Aorta (tissue), 5 donors: ENCODE results near the gene C1QTNF6. TPM values are rescaled to one million over a fixed set of nuclear protein-coding genes. Genes with fewer than 3 reads are reported as not detected.
A peak's percentile ranks its signal among the peaks of the same experiment; 100 is the strongest.

Source experiments
- ATAC-seq: fragments of 200-7000 bp; cut with Tn5 transposase; one replicate; pipeline ENCODE4 v1.9.1; 2022; ENCODE audit warnings: moderate library complexity; ENCODE audit not compliant: low FRiP score
- DNase-seq, 2 donors: peaks; one replicate each; pipeline ENCODE4 v3.0.0-alpha.2; 2020
- H3K27ac ChIP-seq, 2 donors: one replicate each; pipeline ENCODE4 v1.5.1; 2013; ENCODE audit warnings: low read length in 2 of 2, mild to moderate bottlenecking in 2 of 2, moderate library complexity in 2 of 2, control low read depth in 1 of 2, inconsistent platforms in 1 of 2, low read depth in 1 of 2
- H3K27me3 ChIP-seq, 2 donors: one replicate each; pipeline ENCODE4 v1.6.1; 2013; ENCODE audit warnings: control low read depth in 1 of 2, low read length in 1 of 2, mild to moderate bottlenecking in 1 of 2, moderate library complexity in 1 of 2; ENCODE audit not compliant: insufficient read depth in 2 of 2, control insufficient read depth in 1 of 2
- H3K36me3 ChIP-seq, 2 donors: one replicate each; pipeline ENCODE4 v1.6.1; 2013; ENCODE audit warnings: control low read depth in 1 of 2, low read length in 1 of 2, mild to moderate bottlenecking in 1 of 2; ENCODE audit not compliant: insufficient read depth in 2 of 2, control insufficient read depth in 1 of 2
- H3K4me1 ChIP-seq, 2 donors: one replicate each; pipeline ENCODE4 v1.6.1; 2013; ENCODE audit warnings: low read length in 2 of 2, control low read depth in 1 of 2, mild to moderate bottlenecking in 1 of 2, moderate library complexity in 1 of 2; ENCODE audit not compliant: insufficient read depth in 2 of 2, control insufficient read depth in 1 of 2
- H3K4me3 ChIP-seq, 2 donors: one replicate each; pipeline ENCODE4 v1.5.1; 2013; ENCODE audit warnings: low read length in 2 of 2, control low read depth in 1 of 2, mild to moderate bottlenecking in 1 of 2
- H3K9me3 ChIP-seq: one replicate; pipeline ENCODE4 v1.6.1; 2013; ENCODE audit warnings: mild to moderate bottlenecking, low read length; ENCODE audit not compliant: control insufficient read depth
- WGBS, 2 donors: extraction: QIAGEN DNeasy Blood & Tissue Kit; methylation state at CpG; one replicate each; pipeline ENCODE4 v1.1.7; 2013; 5-methylcytosine and 5-hydroxymethylcytosine counted together
- intact Hi-C, 2 donors: fragments of 100-400 bp; cut with DNase I; formaldehyde crosslinking; loops; one replicate each; pipeline versions ENCODE4 v1.14.2 to v1.15.0; 2022
- polyA plus RNA-seq, 2 donors: library from polyadenylated mRNA; stranded (reverse); fragments of 200-250 nt; gene quantifications; one replicate each; pipeline ENCODE4 v1.2.3, GENCODE V29; 2013
- total RNA-seq, 2 donors: library from RNA; stranded (reverse); fragmentation: NEBNext Ultra II Directional; extraction: Animal tissue kit (Norgen Biotek cat#: 25700); gene quantifications; one replicate each; pipeline ENCODE4 v1.2.1, GENCODE V29; 2021
- donor health status: healthy with polysubstance abuse.
- donor health status: Bipolar disorder and iron deficiency.
- donor health status: DM: no; HTN: no; CAD: no.
- donor health status: DM: no; HTN: no; CAD: no.
- donor health status: DM: yes; HTN: yes; CAD: no.

Gene C1QTNF6
- total and polyA plus RNA-seq, 4 donors = 2.4 to 11.9 (median 5.1) TPM

GRCh38 chr22:37155971-37156370, 32.1 kb downstream of the C1QTNF6 start:
- Histone ChIP-seq H3K36me3 (no peaks in the 10 kb centered on the region), H3K4me3 (no peak overlapping the region), H3K27me3 (no peaks in the 10 kb centered on the region), H3K27ac (no peak overlapping the region), H3K9me3 (peaks cover 3% of the 10 kb centered on the region), H3K4me1 (no peaks in the 10 kb centered on the region)
- ATAC-seq (no peak), DNase-seq (no peak)
- intact Hi-C loops = no loop called here
- 93% methylated on average over 8 of the region's 8 CpGs for WGBS, 2 donors

DNA sequence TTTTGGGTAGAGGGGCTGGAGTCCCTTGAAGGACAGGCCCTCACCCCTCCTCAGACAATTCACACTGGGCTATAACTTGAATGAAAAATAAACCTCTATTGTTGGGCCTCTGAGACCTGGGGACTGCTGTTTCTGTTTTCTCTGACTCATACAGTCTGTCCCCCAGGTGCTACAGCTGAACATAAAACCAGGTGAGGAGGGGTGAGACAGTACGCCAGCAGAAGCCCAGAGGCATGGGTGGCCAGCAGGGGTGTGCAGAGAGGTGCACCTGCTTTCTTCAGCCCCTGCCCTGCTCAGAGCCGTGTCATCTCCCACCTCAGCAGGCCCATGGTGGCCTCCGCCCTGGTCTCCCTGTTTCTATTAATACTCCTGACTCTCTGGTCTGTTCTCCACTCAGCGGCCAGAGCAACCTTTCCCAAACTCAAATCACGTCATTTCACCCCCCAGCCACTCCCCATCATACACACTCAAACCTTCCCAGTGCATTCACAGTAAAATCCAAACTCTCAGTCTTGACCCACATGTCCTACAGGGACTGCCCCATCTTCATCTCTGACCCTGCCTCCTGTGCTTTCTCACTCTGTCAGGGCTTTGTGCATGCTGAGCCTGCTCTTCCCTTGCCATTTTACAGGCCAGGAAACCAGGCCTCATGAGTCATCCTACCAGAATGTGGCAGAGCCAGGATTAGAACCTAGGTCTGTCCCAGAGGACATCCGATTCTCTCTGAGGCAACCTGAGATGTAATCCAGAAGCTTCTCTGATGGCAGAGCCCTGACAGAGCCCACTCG, 32.9 kb downstream of the C1QTNF6 start:
- WGBS, 2 donors = 81 to 89% methylated on average over 7 of the region's 7 CpGs
- H3K9me3 ChIP-seq = peaks cover 3% of the 10 kb centered on the region
- intact Hi-C loops = no loop called here
- DNase-seq (no peak), ATAC-seq (no peak)
- H3K27ac ChIP-seq = no peak overlapping the region
- no peak overlapping the region for H3K4me3 ChIP-seq
- no peaks in the 10 kb centered on the region for H3K36me3 ChIP-seq
- H3K27me3 ChIP-seq = no peaks in the 10 kb centered on the region
- H3K4me1 ChIP-seq = no peaks in the 10 kb centered on the region

DNA sequence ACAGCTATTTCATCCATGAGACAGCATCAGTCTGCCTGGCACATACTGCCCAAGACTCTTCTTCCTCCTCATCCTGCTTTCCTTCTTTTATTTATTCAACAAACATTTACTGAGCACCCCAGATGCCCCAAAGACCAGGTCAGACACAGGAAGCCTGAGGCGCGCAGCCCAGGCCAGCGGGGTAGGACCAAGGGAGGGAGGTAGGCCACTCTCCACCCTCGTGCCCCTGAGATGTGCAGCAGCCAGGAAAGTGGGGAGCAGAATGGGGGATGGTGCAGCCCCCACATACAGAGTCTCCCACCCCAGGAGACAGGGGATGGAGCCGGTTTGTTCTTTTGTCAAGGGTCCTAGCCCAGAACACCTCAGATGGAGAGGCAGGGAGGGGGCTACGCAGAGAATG, 34.1 kb downstream of the C1QTNF6 start:
- intact Hi-C loops = no loop called here
- no peak for DNase-seq
- Histone ChIP-seq H3K9me3 (peaks cover 3% of the 10 kb centered on the region), H3K4me1 (no peaks in the 10 kb centered on the region), H3K36me3 (no peaks in the 10 kb centered on the region), H3K27ac (no peak overlapping the region), H3K27me3 (no peaks in the 10 kb centered on the region), H3K4me3 (no peak overlapping the region)
- 72 to 87% methylated on average over 6 of the region's 6 CpGs for WGBS, 2 donors
- no peak for ATAC-seq

- no peak for DNase-seq
- no peak for ATAC-seq
- H3K27me3 ChIP-seq = no peaks in the 10 kb centered on the region
- H3K4me1 ChIP-seq = no peaks in the 10 kb centered on the region
- intact Hi-C loops = no loop called here
- no peak overlapping the region for H3K27ac ChIP-seq
- H3K4me3 ChIP-seq = no peak overlapping the region
- H3K36me3 ChIP-seq = no peaks in the 10 kb centered on the region
- peaks cover 3% of the 10 kb centered on the region for H3K9me3 ChIP-seq
Observed at GRCh38 chr22:37151401-37151800, 36.6 kb downstream of the C1QTNF6 start.

GRCh38 chr22:37150701-37151100, 37.3 kb downstream of the C1QTNF6 start:
- H3K4me3 ChIP-seq = no peak overlapping the region
- H3K4me1 ChIP-seq = no peaks in the 10 kb centered on the region
- H3K27ac ChIP-seq = no peak overlapping the region
- DNase-seq (no peak), ATAC-seq (no peak)
- H3K9me3 ChIP-seq = peaks cover 1% of the 10 kb centered on the region
- H3K27me3 ChIP-seq = no peaks in the 10 kb centered on the region
- H3K36me3 ChIP-seq = no peaks in the 10 kb centered on the region
- intact Hi-C loops = no loop called here

- WGBS, 2 donors = 78 to 82% methylated on average over 17 of the region's 17 CpGs
- ATAC-seq = peak; percentile 8
- Histone ChIP-seq H3K9me3 (no peaks in the 10 kb centered on the region), H3K4me3 (no peak overlapping the region), H3K27ac (no peak overlapping the region), H3K4me1 (no peaks in the 10 kb centered on the region), H3K36me3 (no peaks in the 10 kb centered on the region), H3K27me3 (no peaks in the 10 kb centered on the region)
- intact Hi-C loops = no loop called here
- DNase-seq = no peak
Observed at GRCh38 chr22:37148742-37149665, 39.0 kb downstream of the C1QTNF6 start.

- ATAC-seq (peak; percentile 10), DNase-seq (no peak)
- H3K4me3 ChIP-seq = no peak overlapping the region
- H3K36me3 ChIP-seq = no peaks in the 10 kb centered on the region
- intact Hi-C loops = no loop called here
- no peak overlapping the region for H3K27ac ChIP-seq
- 66% methylated on average over 17 of the region's 17 CpGs for WGBS, 2 donors
- no peaks in the 10 kb centered on the region for H3K4me1 ChIP-seq
- H3K27me3 ChIP-seq = no peaks in the 10 kb centered on the region
- H3K9me3 ChIP-seq = no peaks in the 10 kb centered on the region
Observed at GRCh38 chr22:37148031-37148651, 39.9 kb downstream of the C1QTNF6 start.

- WGBS, 2 donors = 82 to 89% methylated on average over 12 of the region's 12 CpGs
- no peak overlapping the region for H3K4me3 ChIP-seq
- no peaks in the 10 kb centered on the region for H3K4me1 ChIP-seq
- H3K9me3 ChIP-seq = no peaks in the 10 kb centered on the region
- intact Hi-C loops = no loop called here
- ATAC-seq (no peak), DNase-seq (peak in 1 of 2 donors; percentile 38)
- no peak overlapping the region for H3K27ac ChIP-seq
- H3K27me3 ChIP-seq = no peaks in the 10 kb centered on the region
- no peaks in the 10 kb centered on the region for H3K36me3 ChIP-seq
Observed at GRCh38 chr22:37147186-37147990, 40.7 kb downstream of the C1QTNF6 start.
